K562 (cell line): ENCODE results near the gene PRKAA1. TPM values are rescaled to one million over a fixed set of nuclear protein-coding genes. Genes with fewer than 3 reads are reported as not detected.
"Not testable (repeated sequence)": the region's sequence is repeated elsewhere in the genome, so short reads cannot be mapped to it uniquely, and the experiment has no call there.

ENCODE experiments used
- ATAC-seq: fragments of 200-7000 bp; cut with Tn5 transposase; 3 replicates; pipeline ENCODE4 v1.9.1; 2020; ENCODE audit warnings: moderate library complexity
- BruUV-seq: library from RNA; stranded (reverse); fragments of 400-500 nt; replicated peaks from 2 replicates; lab custom pipeline; 2021; lab: Mats Ljungman, UMichigan
- CTCF ChIA-PET: fragments of 300-600 bp; formaldehyde crosslinking; extraction: SDS; loops from one replicate; lab custom pipeline; 2021; ENCODE audit warnings: low intra/inter-chr PET ratio; lab: Yijun Ruan, JAX
- POLR2A ChIA-PET: fragments of 300-600, 350-650 bp; sonication (Branson Sonifier 250); formaldehyde crosslinking; extraction: SDS; loops from one replicate; lab custom pipeline; 2021; ENCODE audit warnings: antibody characterized with exemption, inconsistent platforms; lab: Yijun Ruan, JAX
- DNase-seq, 4 experiments: peaks; one replicate each; pipeline versions ENCODE4 v3.0.0 to v3.0.0-alpha.2; 2011 to 2018; ENCODE audit warnings: low spot score in 3 of 4, mixed read lengths in 3 of 4; ENCODE audit errors: extremely low read depth in 1 of 4
- FAIRE-seq: peaks from 2 replicates; lab custom pipeline; 2011; peaks lifted over from hg19 to GRCh38; lab: Jason Lieb, UNC
- H2AFZ ChIP-seq: 2 replicates; pipeline ENCODE4 v1.6.0; 2011; ENCODE audit warnings: low read depth, low read length, control low read depth, inconsistent platforms
- H3K27ac ChIP-seq: fragments of 200-600 bp; 3 replicates; pipeline ENCODE4 v1.8.0; 2011; ENCODE audit warnings: low read depth, mild to moderate bottlenecking, control low read depth, inconsistent platforms, low read length, moderate library complexity, mixed read lengths; ENCODE audit errors: extremely low read depth
- H3K27me3 ChIP-seq, 2 experiments: fragments of 300-600 bp in 1 of 2; 2 replicates in 1 of 2; 3 replicates in 1 of 2; pipeline versions ENCODE4 v1.6.0 to v1.8.0; 2011; ENCODE audit warnings: inconsistent platforms in 2 of 2, low read length in 2 of 2, mild to moderate bottlenecking in 1 of 2, mixed read lengths in 1 of 2, moderate library complexity in 1 of 2; ENCODE audit not compliant: control insufficient read depth in 2 of 2, insufficient read depth in 2 of 2
- H3K36me3 ChIP-seq: fragments of 300-600 bp; 3 replicates; pipeline ENCODE4 v1.8.0; 2011; ENCODE audit warnings: mild to moderate bottlenecking, low read length, inconsistent platforms; ENCODE audit not compliant: control insufficient read depth, insufficient read depth
- H3K4me1 ChIP-seq, 2 experiments: fragments of 200-600 bp in 1 of 2; replicated peaks in 1 of 2; 2 replicates in 1 of 2; 3 replicates in 1 of 2; pipeline versions ENCODE4 v1.5.1 to v1.8.0; 2011; ENCODE audit warnings: inconsistent platforms in 2 of 2, low read length in 2 of 2, mild to moderate bottlenecking in 1 of 2, mixed read lengths in 1 of 2, moderate library complexity in 1 of 2; ENCODE audit not compliant: control insufficient read depth in 2 of 2, insufficient read depth in 2 of 2
- H3K4me2 ChIP-seq: 2 replicates; pipeline ENCODE4 v1.6.1; 2011; ENCODE audit warnings: low read length, control low read depth, inconsistent platforms, mixed read lengths; ENCODE audit not compliant: insufficient read depth
- H3K4me3 ChIP-seq: fragments of 200-600 bp; sonication (generic), shearing (Covaris generic); 2 replicates; pipeline ENCODE4 v1.5.1; 2016; ENCODE audit warnings: control low read depth, inconsistent platforms
- H3K79me2 ChIP-seq: fragments of 200-600 bp; 3 replicates; pipeline ENCODE4 v1.8.0; 2011; ENCODE audit warnings: low read length, inconsistent platforms; ENCODE audit not compliant: control insufficient read depth, insufficient read depth
- H3K9ac ChIP-seq, 2 experiments: 2 replicates each; pipeline versions ENCODE4 v1.6.0 to v1.6.1; 2011; ENCODE audit warnings: low read depth in 2 of 2, low read length in 2 of 2, control low read depth in 1 of 2, inconsistent platforms in 1 of 2, mild to moderate bottlenecking in 1 of 2, mixed read lengths in 1 of 2; ENCODE audit not compliant: insufficient read depth in 1 of 2
- H3K9me1 ChIP-seq: one replicate; pipeline ENCODE4 v1.6.0; 2011; ENCODE audit warnings: inconsistent platforms, mild to moderate bottlenecking, low read length, moderate library complexity; ENCODE audit not compliant: control insufficient read depth, insufficient read depth
- H3K9me3 ChIP-seq: replicated peaks from 2 replicates; pipeline ENCODE4 v1.5.1; 2011; ENCODE audit warnings: low read depth, low read length, inconsistent platforms; ENCODE audit not compliant: control insufficient read depth, insufficient read depth
- H4K20me1 ChIP-seq: replicated peaks from 2 replicates; pipeline ENCODE4 v1.6.1; 2011; ENCODE audit warnings: low read length, inconsistent platforms, mixed read lengths; ENCODE audit not compliant: control insufficient read depth, insufficient read depth
- ATF7 ChIP-seq: fragments of 450-650 bp; IDR thresholded peaks from 2 replicates; pipeline ENCODE4 v1.7.1; 2014; ENCODE audit warnings: mild to moderate bottlenecking, moderate library complexity
- CAMTA2 ChIP-seq: fragments of 250-450 bp; sonication (Bioruptor Pico); conservative IDR thresholded peaks from 2 replicates; pipeline ENCODE4 v1.5.1; 2022
- WGBS: fragments of 100-300 bp; shearing (Covaris generic); methylation state at CpG from one replicate; pipeline ENCODE4 v1.1.6; 2016; ENCODE audit warnings: low coverage, mixed read lengths; ENCODE audit not compliant: insufficient coverage; ENCODE audit errors: missing lambda C conversion rate; 5-methylcytosine and 5-hydroxymethylcytosine counted together
- in situ Hi-C: fragments of 300-500 bp; cut with MboI; formaldehyde crosslinking; loops from 4 replicates; pipeline ENCODE4 v1.15.0; 2018; ENCODE audit warnings: inconsistent platforms, mixed read lengths
- intact Hi-C: fragments of 100-400 bp; cut with micrococcal nuclease; formaldehyde crosslinking; loops from 2 replicates; pipeline ENCODE4 v1.14.2; 2022
- polyA plus RNA-seq, 8 experiments: library from polyadenylated mRNA; depleted of rRNA in 4 of 8; stranded (reverse) in 5 of 8; unstranded in 3 of 8; fragments of >200 nt; fragmentation: Nextera tagmentation in 2 of 8; fragmentation: Illumina TruSeq in 1 of 8; extraction: Ambion mirVana in 2 of 8; extraction: Trizol in 1 of 8; gene quantifications; 2 replicates each; pipeline versions ENCODE4 v1.2.1 to v1.2.3, GENCODE V29; 2011 to 2014; ENCODE audit warnings: inconsistent platforms in 1 of 8, missing spikeins in 1 of 8
- total RNA-seq, 7 experiments: library from RNA; depleted of rRNA in 6 of 7; stranded (reverse); fragments of >200 nt in 6 of 7; fragmentation: Illumina TruSeq in 2 of 7; extraction: Trizol in 2 of 7; gene quantifications; 2 replicates each; pipeline versions ENCODE4 v1.2.1 to v1.2.3, GENCODE V29; 2011 to 2021; ENCODE audit warnings: low replicate concordance in 1 of 7
- TF ChIP-seq, protein P1 (sequence below), 2 experiments: fragments of 450-650 bp in 1 of 2; sonication (generic) in 1 of 2; formaldehyde crosslinking in 1 of 2; IDR thresholded peaks; 2 replicates each; pipeline versions ENCODE4 v1.7.1 to v1.9.0; 2016 to 2022; ENCODE audit warnings: inconsistent platforms in 1 of 2, mild to moderate bottlenecking in 1 of 2, missing genetic modification reagents in 1 of 2

PRKAA1 gene
- total and polyA plus RNA-seq, 9 of the 15 experiments (the other 6 are each of a cell fraction or from before 2014, with no cell fraction given) = 24.5 to 84.0 (median 51.4) TPM

DNA sequence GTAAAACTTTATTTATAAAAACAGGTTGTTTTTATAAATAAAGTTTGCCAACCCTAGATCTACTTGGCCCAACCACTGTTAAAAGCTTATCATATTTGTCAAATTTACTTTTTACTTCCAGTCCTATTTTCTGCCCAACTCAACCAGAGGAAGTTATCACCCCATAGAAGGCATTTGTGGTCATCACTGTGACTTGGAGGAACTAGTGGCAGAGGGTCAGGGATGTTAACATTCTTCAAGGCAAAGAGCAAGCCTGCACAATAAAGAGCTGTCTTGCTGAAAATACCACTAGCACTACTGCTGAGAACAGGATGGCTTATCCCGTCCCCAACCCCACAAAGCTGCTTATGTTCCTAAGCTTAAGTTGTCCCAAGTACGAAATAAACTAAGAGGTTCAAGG lies 64.7 kb downstream of the PRKAA1 start:
- Histone ChIP-seq H3K9me3 (no peaks in the 10 kb centered on the region), H3K4me3 (no peak overlapping the region), H3K9ac (no peak overlapping the region), H3K36me3 (no peaks in the 10 kb centered on the region), H3K27ac (no peak overlapping the region), H2AFZ (no peak overlapping the region), H3K4me2 (no peak overlapping the region), H4K20me1 (peaks cover 3% of the 10 kb centered on the region; the same call in 1 of the 2 replicates), H3K27me3 (no peaks in the 10 kb centered on the region), H3K9me1 (no peaks in the 10 kb centered on the region), H3K4me1 (peaks cover 0 to 7% of the 10 kb centered on the region in 2 experiments; a peak in 2 of 5 replicates), H3K79me2 (no peaks in the 10 kb centered on the region)
- ATAC-seq (no peak), FAIRE-seq (no peak), DNase-seq (no peak)
- in situ Hi-C loops (no loop called here), intact Hi-C loops (loop anchor here (5.0 kb wide), 1 partner anchor 1151 kb away; no protein-coding TSS in a partner anchor)
- CTCF ChIA-PET = no interaction called here
- WGBS = 69% methylated on average over 2 of the region's 2 CpGs
- BruUV-seq = no TSS peak
- POLR2A ChIA-PET = no interaction called here
- TF ChIP-seq ATF7 (no peak), CAMTA2 (no peak)
- TF ChIP-seq, protein P1, sequence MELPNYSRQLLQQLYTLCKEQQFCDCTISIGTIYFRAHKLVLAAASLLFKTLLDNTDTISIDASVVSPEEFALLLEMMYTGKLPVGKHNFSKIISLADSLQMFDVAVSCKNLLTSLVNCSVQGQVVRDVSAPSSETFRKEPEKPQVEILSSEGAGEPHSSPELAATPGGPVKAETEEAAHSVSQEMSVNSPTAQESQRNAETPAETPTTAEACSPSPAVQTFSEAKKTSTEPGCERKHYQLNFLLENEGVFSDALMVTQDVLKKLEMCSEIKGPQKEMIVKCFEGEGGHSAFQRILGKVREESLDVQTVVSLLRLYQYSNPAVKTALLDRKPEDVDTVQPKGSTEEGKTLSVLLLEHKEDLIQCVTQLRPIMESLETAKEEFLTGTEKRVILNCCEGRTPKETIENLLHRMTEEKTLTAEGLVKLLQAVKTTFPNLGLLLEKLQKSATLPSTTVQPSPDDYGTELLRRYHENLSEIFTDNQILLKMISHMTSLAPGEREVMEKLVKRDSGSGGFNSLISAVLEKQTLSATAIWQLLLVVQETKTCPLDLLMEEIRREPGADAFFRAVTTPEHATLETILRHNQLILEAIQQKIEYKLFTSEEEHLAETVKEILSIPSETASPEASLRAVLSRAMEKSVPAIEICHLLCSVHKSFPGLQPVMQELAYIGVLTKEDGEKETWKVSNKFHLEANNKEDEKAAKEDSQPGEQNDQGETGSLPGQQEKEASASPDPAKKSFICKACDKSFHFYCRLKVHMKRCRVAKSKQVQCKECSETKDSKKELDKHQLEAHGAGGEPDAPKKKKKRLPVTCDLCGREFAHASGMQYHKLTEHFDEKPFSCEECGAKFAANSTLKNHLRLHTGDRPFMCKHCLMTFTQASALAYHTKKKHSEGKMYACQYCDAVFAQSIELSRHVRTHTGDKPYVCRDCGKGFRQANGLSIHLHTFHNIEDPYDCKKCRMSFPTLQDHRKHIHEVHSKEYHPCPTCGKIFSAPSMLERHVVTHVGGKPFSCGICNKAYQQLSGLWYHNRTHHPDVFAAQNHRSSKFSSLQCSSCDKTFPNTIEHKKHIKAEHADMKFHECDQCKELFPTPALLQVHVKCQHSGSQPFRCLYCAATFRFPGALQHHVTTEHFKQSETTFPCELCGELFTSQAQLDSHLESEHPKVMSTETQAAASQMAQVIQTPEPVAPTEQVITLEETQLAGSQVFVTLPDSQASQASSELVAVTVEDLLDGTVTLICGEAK (IDR thresholded peaks at IDR 0.05) = peak; percentile 73
- TF ChIP-seq, protein P1 (CRISPR knock-in tag; IDR thresholded peaks at IDR 0.05) = no peak

DNA sequence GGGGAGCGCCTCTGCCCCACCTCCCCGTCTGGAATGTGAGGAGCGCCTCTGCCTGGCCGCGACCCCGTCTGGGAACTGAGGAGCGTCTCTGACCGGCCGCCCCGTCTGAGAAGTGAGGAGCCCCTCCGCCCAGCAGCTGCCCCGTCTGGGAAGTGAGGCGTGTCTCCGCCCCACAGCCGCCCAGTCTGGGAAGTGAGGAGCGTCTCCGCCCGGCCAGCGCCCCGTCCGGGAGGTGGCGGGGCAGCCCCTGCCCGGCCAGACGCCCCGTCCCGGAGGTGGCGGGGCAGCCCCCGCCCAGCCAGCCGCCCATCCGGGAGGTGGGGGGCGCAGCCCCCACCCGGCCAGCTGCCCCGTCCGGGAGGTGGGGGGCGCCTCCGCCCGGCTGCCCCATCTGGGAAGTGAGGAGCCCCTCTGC lies 75.7 kb downstream of the PRKAA1 start:
- H3K9me1 ChIP-seq, H3K9ac ChIP-seq, H2AFZ ChIP-seq, H4K20me1 ChIP-seq, H3K36me3 ChIP-seq, H3K27me3 ChIP-seq, H3K4me2 ChIP-seq, ATAC-seq, CTCF ChIA-PET, POLR2A ChIA-PET, H3K4me3 ChIP-seq, DNase-seq, intact Hi-C loops, H3K79me2 ChIP-seq, BruUV-seq, H3K9me3 ChIP-seq, in situ Hi-C loops, FAIRE-seq, H3K27ac ChIP-seq, H3K4me1 ChIP-seq: not testable (repeated sequence)
- WGBS = 100% methylated on average over 12 of the region's 37 CpGs
